Stimulated activated CD8-positive, alpha-beta memory T cell treated with anti-CD3 and anti-CD28 coated beads, Interleukin-7, amount 100 ng/mL, for 4 hours (primary cell): ENCODE results near the gene GABRB1.

ENCODE experiments used
- DNase-seq, 2 donors: peaks; one replicate each; pipeline ENCODE4 v3.0.0-alpha.2; 2020; ENCODE audit warnings: low read depth in 2 of 2

Gene GABRB1

GRCh38 chr4:47386561-47387235 is 355.3 kb downstream of the GABRB1 start:
- DNase-seq: no peak

- no peak for DNase-seq
Measured at GRCh38 chr4:47390428-47391125, 359.2 kb downstream of the GABRB1 start.

- DNase-seq: no peak
Measured at GRCh38 chr4:47391256-47391655, 359.9 kb downstream of the GABRB1 start.

GRCh38 chr4:47406408-47406807 is 375.0 kb downstream of the GABRB1 start:
- no peak for DNase-seq

- no peak for DNase-seq
Measured at GRCh38 chr4:47410271-47410670, 378.9 kb downstream of the GABRB1 start.

- no peak for DNase-seq
Measured at GRCh38 chr4:47413521-47413920, 382.2 kb downstream of the GABRB1 start.

- DNase-seq: no peak
Measured at GRCh38 chr4:47415719-47416118, 384.4 kb downstream of the GABRB1 start.

- DNase-seq: no peak
Measured at GRCh38 chr4:47418147-47418546, 386.8 kb downstream of the GABRB1 start.

GRCh38 chr4:47419296-47419695 is 387.9 kb downstream of the GABRB1 start:
- DNase-seq: no peak

- no peak for DNase-seq
Measured at GRCh38 chr4:47425628-47426027, 394.3 kb downstream of the GABRB1 start.

GRCh38 chr4:47427935-47428334 is 396.6 kb downstream of the GABRB1 start:
- DNase-seq: no peak

GRCh38 chr4:47432749-47433148 is 401.4 kb downstream of the GABRB1 start:
- no peak for DNase-seq

- DNase-seq: no peak
Measured at GRCh38 chr4:47434931-47435330, 403.6 kb downstream of the GABRB1 start.

- no peak for DNase-seq
Measured at GRCh38 chr4:47442980-47443379, 411.6 kb downstream of the GABRB1 start.

- no peak for DNase-seq
Measured at GRCh38 chr4:47444031-47444430, 412.7 kb downstream of the GABRB1 start.

- DNase-seq: no peak
Measured at GRCh38 chr4:47451657-47452056, 420.3 kb downstream of the GABRB1 start.

GRCh38 chr4:47462799-47463234 is 431.4 kb downstream of the GABRB1 start:
- no peak for DNase-seq

- DNase-seq: peak; percentile 95 to 96
Measured at GRCh38 chr4:47463235-47463956, 432.0 kb downstream of the GABRB1 start, which contains the start of gene COMMD8. TSS of gene COMMD8 (minus strand) at chr4:47463702. CDS start at chr4:47463651, 51 bp downstream.

- no peak for DNase-seq
Measured at GRCh38 chr4:47465004-47465403, 433.6 kb downstream of the GABRB1 start.

GRCh38 chr4:47466056-47466785 is 434.9 kb downstream of the GABRB1 start:
- DNase-seq: no peak

- DNase-seq: no peak
Measured at GRCh38 chr4:47468706-47469365, 437.5 kb downstream of the GABRB1 start.
